HFF-Myc (cell line): ENCODE results near the gene PRAMEF13.
"Not testable (repeated sequence)": the region's sequence is repeated elsewhere in the genome, so short reads cannot be mapped to it uniquely, and the experiment has no call there.

Experiments
- DNase-seq: peaks from one replicate; pipeline ENCODE4 v3.0.0-alpha.2; 2011; ENCODE audit warnings: low read depth; ENCODE audit errors: extremely low read depth
- H3K4me3 ChIP-seq: replicated peaks from 2 replicates; pipeline ENCODE4 v1.5.1; 2011; ENCODE audit warnings: low read depth, mild to moderate bottlenecking, control low read depth, low read length
- TF ChIP-seq, protein P1 (sequence below): IDR thresholded peaks from 2 replicates; pipeline ENCODE4 v1.5.1; 2012; ENCODE audit warnings: mild to moderate bottlenecking, low read depth, low read length, control low read depth; ENCODE audit errors: missing control alignments

PRAMEF13 gene

DNA sequence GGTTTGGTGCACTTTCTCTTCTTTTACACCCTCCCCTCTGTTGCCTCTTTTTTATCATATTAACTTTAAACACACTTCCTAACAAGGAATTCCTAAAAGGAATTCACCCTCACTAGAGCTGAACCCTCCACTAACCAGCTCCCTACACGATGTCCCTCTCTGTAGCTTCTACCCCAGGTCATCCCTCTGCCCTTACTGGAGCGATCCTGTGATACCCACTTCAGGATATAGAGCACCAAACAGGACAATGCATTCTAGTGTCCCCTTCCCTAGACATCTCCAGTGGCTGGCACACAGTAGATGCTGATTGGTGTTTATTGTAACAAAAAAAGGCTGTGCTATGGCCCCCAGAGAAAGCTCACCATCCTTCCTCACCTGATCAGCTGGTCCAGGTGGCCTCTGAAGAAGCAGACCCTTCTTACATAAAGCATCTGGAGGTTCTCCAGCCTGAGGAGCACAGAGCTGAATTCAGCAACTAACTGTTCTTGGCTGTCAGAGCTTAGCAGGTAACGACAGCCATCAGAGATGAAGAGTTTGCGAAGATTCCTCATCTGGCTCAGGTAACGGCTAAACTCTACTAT lies 23.4 kb upstream of the PRAMEF13 start:
- DNase-seq: no peak
- H3K4me3 ChIP-seq: no peak overlapping the region
- TF ChIP-seq, protein P1, sequence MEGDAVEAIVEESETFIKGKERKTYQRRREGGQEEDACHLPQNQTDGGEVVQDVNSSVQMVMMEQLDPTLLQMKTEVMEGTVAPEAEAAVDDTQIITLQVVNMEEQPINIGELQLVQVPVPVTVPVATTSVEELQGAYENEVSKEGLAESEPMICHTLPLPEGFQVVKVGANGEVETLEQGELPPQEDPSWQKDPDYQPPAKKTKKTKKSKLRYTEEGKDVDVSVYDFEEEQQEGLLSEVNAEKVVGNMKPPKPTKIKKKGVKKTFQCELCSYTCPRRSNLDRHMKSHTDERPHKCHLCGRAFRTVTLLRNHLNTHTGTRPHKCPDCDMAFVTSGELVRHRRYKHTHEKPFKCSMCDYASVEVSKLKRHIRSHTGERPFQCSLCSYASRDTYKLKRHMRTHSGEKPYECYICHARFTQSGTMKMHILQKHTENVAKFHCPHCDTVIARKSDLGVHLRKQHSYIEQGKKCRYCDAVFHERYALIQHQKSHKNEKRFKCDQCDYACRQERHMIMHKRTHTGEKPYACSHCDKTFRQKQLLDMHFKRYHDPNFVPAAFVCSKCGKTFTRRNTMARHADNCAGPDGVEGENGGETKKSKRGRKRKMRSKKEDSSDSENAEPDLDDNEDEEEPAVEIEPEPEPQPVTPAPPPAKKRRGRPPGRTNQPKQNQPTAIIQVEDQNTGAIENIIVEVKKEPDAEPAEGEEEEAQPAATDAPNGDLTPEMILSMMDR: no peak

DNA sequence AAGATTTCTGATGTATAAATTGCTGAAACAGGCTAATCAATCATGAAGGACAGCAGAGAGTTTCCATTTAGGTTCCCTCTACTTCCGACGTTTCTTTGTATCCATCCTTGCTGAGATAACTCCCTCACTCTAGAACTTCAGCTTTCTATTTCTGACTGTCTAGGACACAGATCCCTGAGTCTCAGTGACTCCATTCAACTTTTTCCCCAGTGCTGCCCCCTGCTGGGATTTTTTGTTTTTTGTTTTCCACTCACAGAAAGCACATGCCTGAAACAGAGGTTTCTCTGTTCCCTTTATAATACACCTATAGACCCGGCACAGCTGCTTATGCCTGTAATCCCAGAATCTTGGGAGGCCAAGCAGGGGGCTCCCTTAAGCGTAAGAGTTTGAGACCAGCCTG lies 21.6 kb upstream of the PRAMEF13 start:
- H3K4me3 ChIP-seq, DNase-seq: not testable (repeated sequence)

DNA sequence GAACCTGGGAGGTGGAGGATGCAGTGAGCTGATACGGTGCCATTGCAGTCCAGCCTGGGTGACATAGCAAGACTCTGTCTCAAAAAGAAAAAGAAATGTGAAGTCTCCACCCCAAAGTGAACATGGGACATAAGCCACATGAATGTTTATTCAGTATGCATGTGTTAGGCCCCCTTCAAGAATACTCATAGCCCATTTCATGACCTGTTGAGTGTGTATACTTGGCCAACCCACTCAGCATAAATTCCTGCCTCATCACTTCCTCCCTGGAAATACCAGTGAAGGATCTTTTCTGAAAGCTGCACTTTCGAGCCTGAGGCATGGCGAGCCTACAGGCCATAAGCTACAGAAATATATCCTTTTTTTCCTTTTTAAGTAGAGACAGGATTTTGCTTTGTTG lies 18.0 kb upstream of the PRAMEF13 start:
- DNase-seq, H3K4me3 ChIP-seq: not testable (repeated sequence)

DNA sequence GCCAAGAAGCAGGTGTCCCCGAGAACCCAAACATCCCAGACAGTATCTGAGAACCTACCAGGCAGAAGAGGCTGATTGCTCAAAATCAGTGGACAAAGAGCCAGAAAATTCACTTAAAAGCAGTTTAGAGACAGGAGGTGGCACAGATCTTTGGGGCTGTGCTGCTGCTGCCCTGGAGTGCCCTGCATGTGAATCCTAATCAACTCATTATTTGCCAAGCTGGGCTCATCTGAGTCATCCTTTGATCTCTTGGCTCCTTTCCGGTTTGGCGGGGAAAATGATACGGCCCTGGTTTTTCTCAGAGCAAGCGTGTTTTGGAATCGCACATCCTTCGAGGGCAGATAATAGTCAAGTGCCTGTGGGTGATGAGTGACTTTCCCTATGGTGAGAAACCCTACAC lies 15.4 kb upstream of the PRAMEF13 start:
- DNase-seq, H3K4me3 ChIP-seq: not testable (repeated sequence)

DNA sequence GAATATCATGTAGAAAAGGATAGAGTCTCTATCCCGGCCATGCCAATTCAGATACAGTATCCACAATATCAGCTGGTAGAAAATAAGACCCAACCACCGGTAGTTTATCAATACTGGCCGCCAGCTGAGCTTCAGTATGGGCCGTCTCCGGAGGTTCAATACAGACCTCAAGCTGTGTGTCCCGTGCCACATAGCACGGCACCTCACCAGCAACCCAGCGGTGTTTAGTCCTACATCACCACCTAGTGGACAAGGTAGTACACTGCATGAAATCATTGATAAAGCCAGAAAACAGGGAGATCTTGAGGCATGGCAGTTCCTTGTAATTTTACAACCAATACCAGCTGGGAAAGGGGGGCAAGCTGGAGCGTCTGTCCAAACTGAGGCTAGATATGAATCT lies 7.5 kb upstream of the PRAMEF13 start:
- not testable (repeated sequence) for H3K4me3 ChIP-seq, DNase-seq

DNA sequence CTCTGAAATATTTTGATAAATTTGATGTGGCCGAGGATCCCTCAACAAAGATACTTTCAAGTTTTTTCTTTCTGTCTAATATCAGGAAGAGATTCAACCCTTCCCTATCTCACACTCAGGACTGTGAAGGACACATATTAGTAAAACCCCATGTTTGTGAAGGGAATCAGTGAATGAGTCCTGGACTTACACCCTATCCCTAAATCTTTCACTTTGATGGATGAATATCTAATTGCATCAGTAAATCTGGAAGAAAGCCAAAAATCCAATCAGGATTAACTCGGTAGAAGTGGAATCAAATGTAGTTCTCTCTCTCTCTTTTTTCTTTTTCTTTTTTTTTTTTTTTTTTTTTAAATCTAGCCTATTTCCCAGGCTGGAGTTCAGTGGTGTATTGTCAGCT lies 29.7 kb downstream of the PRAMEF13 start, which contains the start of gene PRAMEF9:
TSS of gene PRAMEF9 (plus strand) at position 301 of the 400 bp plus-strand sequence. CDS start 3,433 bp downstream, outside the sequence.
- DNase-seq, H3K4me3 ChIP-seq: not testable (repeated sequence)

DNA sequence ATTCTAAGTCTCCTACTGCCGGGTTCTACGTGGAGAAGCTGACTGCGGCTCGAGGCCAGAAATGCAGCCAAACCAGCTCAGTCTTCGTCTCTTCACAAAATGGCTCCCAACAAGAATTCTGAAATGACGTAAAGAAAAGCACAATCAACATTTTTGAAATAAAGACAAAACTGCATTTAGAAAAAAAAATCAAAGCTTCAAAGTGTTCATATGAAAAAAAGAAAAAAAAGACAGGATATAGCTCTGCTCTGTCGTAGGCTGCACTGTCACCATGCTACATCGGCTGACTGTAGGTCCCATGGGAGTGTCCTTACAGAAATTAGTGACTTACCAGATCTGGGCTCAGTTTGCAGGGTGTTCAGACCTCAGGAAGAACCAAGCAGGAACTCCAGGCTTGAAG lies 35.7 kb downstream of the PRAMEF13 start, which contains the start of gene HNRNPCL4:
TSS of gene HNRNPCL4 (minus strand) at position 101 of the 400 bp plus-strand sequence. CDS start 164 bp downstream, outside the sequence.
- H3K4me3 ChIP-seq, DNase-seq: not testable (repeated sequence)

DNA sequence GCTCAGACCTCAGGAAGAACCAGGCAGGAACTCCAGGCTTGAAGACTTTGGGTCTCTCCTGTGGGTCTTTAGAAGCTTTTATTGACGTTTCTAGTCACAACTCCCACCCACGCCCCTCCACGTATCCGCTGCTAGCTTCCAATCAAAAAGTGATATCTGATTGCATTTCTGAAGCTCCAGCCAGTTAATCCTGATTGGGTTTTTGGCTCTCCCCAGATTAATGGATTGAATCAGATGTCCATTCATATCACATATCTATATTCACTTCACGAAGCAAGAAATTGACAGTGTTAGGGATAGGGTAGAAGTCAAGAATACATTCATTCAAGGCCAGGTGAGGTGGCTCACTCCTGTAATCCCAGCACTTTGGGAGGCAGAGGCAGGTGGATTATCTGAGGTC lies 45.3 kb downstream of the PRAMEF13 start, which contains the start of gene PRAMEF26:
TSS of gene PRAMEF26 (minus strand) at position 101 of the 400 bp plus-strand sequence. CDS start 2,914 bp downstream, outside the sequence.
- not testable (repeated sequence) for H3K4me3 ChIP-seq, DNase-seq
